Mesothelial cell of epicardium (in vitro differentiated cells): ENCODE results near the gene CUL2. TPM values are rescaled to one million over a fixed set of nuclear protein-coding genes. Genes with fewer than 3 reads are reported as not detected.

Experiments used
- DNase-seq, 2 experiments: peaks; one replicate each; pipeline ENCODE4 v3.0.0; 2021; ENCODE audit warnings: low spot score in 2 of 2; ENCODE audit not compliant: unreplicated experiment in 2 of 2
- H3K27ac Mint-ChIP-seq: 2 replicates; pipeline ENCODE4 v1.8.0; 2021; ENCODE audit warnings: mixed read lengths
- H3K27me3 Mint-ChIP-seq: 2 replicates; pipeline ENCODE4 v1.8.0; 2021; ENCODE audit warnings: low read depth, mixed read lengths
- H3K36me3 Mint-ChIP-seq: 2 replicates; pipeline ENCODE4 v1.8.0; 2021; ENCODE audit warnings: mixed read lengths
- H3K4me1 Mint-ChIP-seq: 2 replicates; pipeline ENCODE4 v1.8.0; 2021; ENCODE audit warnings: mixed read lengths
- H3K4me3 Mint-ChIP-seq: 2 replicates; pipeline ENCODE4 v1.8.0; 2021; ENCODE audit warnings: mild to moderate bottlenecking, moderate library complexity, mixed read lengths
- H3K9me3 Mint-ChIP-seq: 2 replicates; pipeline ENCODE4 v1.8.0; 2021; ENCODE audit warnings: mixed read lengths
- total RNA-seq: library from RNA; stranded (reverse); gene quantifications from 3 replicates; pipeline ENCODE4 v1.2.1, GENCODE V29; 2021
- TF ChIP-seq, protein P1 (sequence below): fragments of 200-600 bp; sonication (generic); IDR thresholded peaks from one replicate; pipeline ENCODE4 v1.5.0; 2021; ENCODE audit warnings: antibody characterized with exemption; ENCODE audit not compliant: unreplicated experiment

CUL2 gene
- total RNA-seq, 1 donor from 2014 or later = 33.7 TPM

DNA sequence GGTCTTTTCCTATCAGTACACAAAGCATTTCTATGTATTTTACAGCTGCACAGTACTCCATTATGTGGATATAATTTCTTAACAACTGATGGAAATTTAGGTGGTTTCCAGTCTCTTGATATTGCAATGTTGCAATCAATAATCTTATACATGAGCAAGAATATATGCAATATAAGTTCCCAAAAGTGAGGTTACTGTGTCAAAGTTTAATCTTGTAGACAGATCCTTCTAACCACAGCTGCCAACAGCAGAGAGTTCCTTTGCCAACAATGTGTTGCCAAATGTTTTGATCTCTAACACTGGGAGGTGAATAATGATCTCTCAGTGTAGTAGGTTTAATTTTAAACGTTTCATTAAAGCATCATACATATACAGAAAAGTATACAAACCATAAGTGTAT is 54.5 kb downstream of the CUL2 start:
- DNase-seq = no peak
- H3K27me3 Mint-ChIP-seq = no peaks in the 10 kb centered on the region
- TF ChIP-seq, protein P1, sequence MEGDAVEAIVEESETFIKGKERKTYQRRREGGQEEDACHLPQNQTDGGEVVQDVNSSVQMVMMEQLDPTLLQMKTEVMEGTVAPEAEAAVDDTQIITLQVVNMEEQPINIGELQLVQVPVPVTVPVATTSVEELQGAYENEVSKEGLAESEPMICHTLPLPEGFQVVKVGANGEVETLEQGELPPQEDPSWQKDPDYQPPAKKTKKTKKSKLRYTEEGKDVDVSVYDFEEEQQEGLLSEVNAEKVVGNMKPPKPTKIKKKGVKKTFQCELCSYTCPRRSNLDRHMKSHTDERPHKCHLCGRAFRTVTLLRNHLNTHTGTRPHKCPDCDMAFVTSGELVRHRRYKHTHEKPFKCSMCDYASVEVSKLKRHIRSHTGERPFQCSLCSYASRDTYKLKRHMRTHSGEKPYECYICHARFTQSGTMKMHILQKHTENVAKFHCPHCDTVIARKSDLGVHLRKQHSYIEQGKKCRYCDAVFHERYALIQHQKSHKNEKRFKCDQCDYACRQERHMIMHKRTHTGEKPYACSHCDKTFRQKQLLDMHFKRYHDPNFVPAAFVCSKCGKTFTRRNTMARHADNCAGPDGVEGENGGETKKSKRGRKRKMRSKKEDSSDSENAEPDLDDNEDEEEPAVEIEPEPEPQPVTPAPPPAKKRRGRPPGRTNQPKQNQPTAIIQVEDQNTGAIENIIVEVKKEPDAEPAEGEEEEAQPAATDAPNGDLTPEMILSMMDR = no peak
- H3K4me3 Mint-ChIP-seq = no peak overlapping the region
- no peaks in the 10 kb centered on the region for H3K4me1 Mint-ChIP-seq
- H3K36me3 Mint-ChIP-seq = peaks cover 41% of the 10 kb centered on the region
- no peak overlapping the region for H3K27ac Mint-ChIP-seq
- H3K9me3 Mint-ChIP-seq = no peaks in the 10 kb centered on the region

DNA sequence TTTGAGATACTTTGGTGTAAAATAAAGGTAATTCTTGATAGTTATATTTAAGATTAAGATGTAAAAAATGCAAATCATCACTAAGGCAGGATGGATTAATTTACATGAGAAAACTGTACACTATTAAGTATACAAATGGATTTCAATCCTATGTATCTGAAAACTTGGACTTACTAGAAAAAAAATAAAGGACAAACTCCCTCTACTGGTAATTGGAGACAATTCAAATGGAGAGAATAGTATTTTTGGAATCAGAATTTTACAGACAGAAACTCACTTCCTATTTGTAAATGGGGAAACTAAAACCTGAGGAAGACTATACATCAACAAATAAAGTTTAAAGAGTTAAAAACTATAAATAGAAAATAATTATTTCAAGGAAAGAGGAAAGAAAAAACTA is 62.6 kb downstream of the CUL2 start:
- H3K27ac Mint-ChIP-seq = no peak overlapping the region
- no peak overlapping the region for H3K4me3 Mint-ChIP-seq
- DNase-seq = no peak
- H3K4me1 Mint-ChIP-seq = no peaks in the 10 kb centered on the region
- TF ChIP-seq, protein P1 = peak; percentile 63
- H3K27me3 Mint-ChIP-seq = no peaks in the 10 kb centered on the region
- no peaks in the 10 kb centered on the region for H3K9me3 Mint-ChIP-seq
- peaks cover 22% of the 10 kb centered on the region for H3K36me3 Mint-ChIP-seq

DNA sequence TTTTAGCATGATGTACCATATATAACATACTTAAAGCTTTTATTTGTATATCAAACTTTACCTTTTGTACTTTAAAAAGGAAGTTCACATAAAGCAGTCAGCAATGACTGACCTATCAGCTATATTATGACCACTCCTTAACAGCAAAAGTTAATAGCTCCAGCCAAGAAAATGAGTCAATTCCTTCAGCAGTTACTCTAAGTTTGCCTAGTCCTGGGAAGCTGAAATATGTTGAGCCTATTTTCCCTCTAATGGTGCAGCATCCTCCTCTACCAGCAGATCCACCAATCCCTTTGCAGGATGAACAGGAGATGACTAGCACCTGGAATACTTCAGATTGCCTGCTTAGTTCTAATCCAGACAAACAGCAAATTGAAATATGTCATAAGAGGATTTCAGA is 64.2 kb downstream of the CUL2 start:
- no peaks in the 10 kb centered on the region for H3K9me3 Mint-ChIP-seq
- H3K27me3 Mint-ChIP-seq = no peaks in the 10 kb centered on the region
- no peak for DNase-seq
- no peak overlapping the region for H3K4me3 Mint-ChIP-seq
- H3K4me1 Mint-ChIP-seq = no peaks in the 10 kb centered on the region
- TF ChIP-seq, protein P1 = no peak
- H3K36me3 Mint-ChIP-seq = peaks cover 21% of the 10 kb centered on the region
- H3K27ac Mint-ChIP-seq = no peak overlapping the region

DNA sequence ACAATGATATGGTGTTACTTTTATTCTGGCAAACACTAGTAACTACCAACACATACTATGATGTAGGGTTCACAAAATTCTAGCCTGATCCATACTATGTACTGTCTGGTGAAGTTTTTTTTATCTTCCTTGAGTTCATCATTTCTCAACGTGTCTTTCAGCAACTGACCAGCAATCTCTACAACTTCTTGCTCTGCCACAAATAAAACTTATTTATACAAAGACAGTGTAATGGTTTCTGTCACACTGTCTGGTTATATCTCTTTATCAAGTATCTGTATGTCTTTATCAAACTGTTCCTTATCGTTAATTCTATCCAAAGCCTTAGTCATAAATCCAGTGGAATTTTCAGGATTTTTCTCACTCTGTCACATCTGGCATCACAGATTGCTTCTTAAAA is 69.7 kb downstream of the CUL2 start:
- no peak for DNase-seq
- H3K9me3 Mint-ChIP-seq = no peaks in the 10 kb centered on the region
- H3K27ac Mint-ChIP-seq = no peak overlapping the region
- no peaks in the 10 kb centered on the region for H3K4me1 Mint-ChIP-seq
- H3K27me3 Mint-ChIP-seq = no peaks in the 10 kb centered on the region
- TF ChIP-seq, protein P1 = no peak
- H3K4me3 Mint-ChIP-seq = no peak overlapping the region
- peaks cover 20% of the 10 kb centered on the region for H3K36me3 Mint-ChIP-seq

DNA sequence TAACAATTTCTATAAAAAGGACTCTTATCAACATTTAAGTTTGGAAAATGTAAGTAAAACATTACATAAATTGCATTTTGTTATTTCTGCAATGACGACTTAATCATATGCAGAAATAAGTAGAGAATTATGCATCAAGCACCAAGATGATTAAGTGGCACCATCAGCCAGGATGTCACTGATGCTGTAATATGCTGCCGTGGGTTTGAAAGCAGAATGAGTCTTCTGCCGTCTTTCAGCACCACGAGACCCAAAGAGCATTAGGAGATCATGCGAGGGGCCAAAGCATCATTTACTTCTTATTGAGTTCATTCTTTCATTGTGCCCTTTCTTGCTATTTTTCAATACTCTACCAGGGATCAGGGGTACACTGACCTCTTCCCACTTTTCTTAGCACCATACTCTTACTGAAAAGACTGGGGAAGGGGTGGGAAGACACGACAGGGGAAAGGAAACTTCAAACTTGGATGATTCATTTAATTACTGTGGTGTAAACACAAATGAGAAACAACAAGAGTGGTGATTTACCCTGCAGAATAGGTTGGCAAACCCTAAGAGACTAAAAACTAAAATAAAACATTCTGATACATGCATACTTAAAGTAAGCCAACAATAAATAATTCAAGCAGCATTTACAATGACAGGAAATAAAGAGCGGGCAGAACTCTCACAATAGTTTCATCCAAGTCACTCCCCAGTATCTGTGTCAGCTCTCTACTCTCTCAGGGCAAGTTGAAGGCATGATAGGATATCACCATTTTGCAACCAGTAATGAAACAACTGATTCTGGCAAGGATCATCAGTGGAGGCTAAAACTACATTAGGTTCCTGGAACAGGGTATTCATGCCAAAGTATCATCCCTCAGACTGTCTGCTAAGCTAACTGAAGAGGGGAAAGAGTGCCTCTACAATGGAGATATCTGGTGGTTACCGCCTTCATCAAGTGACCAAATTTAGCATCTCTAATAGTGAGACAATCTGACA is 70.8 kb downstream of the CUL2 start:
- H3K9me3 Mint-ChIP-seq = no peaks in the 10 kb centered on the region
- peaks cover 15% of the 10 kb centered on the region for H3K36me3 Mint-ChIP-seq
- no peak overlapping the region for H3K27ac Mint-ChIP-seq
- no peaks in the 10 kb centered on the region for H3K27me3 Mint-ChIP-seq
- TF ChIP-seq, protein P1 = no peak
- DNase-seq = no peak
- H3K4me3 Mint-ChIP-seq = no peak overlapping the region
- no peaks in the 10 kb centered on the region for H3K4me1 Mint-ChIP-seq
